Amniotic stem cell (primary cell): Measurements from ENCODE around the gene CETN1.
A peak's percentile ranks its signal among the peaks of the same experiment; 100 is the strongest.

Source experiments
- DNase-seq: peaks from one replicate; lab custom pipeline; 2025; lab: John Stamatoyannopoulos, UW

Gene CETN1

GRCh38 chr18:576924-577323 is 3.3 kb upstream of the CETN1 start:
- DNase-seq: no peak

- DNase-seq: no peak
These were observed 2.4 kb upstream of the CETN1 start for GRCh38 chr18:577643-578375.

- DNase-seq: no peak
These were observed 942 bp upstream of the CETN1 start for GRCh38 chr18:579238-579637.

- DNase-seq: no peak
These were observed 916 bp downstream of the CETN1 start for GRCh38 chr18:581096-581495.

GRCh38 chr18:582465-582864 is 2.3 kb downstream of the CETN1 start:
- no peak for DNase-seq

- no peak for DNase-seq
These were observed 14.9 kb downstream of the CETN1 start for GRCh38 chr18:595068-595467.

- DNase-seq: no peak
These were observed 15.4 kb downstream of the CETN1 start for GRCh38 chr18:595571-595970.

- DNase-seq: no peak
These were observed 16.2 kb downstream of the CETN1 start for GRCh38 chr18:596288-596881.

- no peak for DNase-seq
These were observed 18.0 kb downstream of the CETN1 start for GRCh38 chr18:598124-598589.

GRCh38 chr18:600107-600506 is 19.9 kb downstream of the CETN1 start:
- no peak for DNase-seq

- DNase-seq: no peak
These were observed 24.6 kb downstream of the CETN1 start for GRCh38 chr18:604771-605170.

- no peak for DNase-seq
These were observed 27.8 kb downstream of the CETN1 start for GRCh38 chr18:607930-608329.

GRCh38 chr18:610214-610928 is 30.2 kb downstream of the CETN1 start:
- no peak for DNase-seq

GRCh38 chr18:612156-612555 is 32.0 kb downstream of the CETN1 start:
- DNase-seq: no peak

- DNase-seq: no peak
These were observed 34.0 kb downstream of the CETN1 start for GRCh38 chr18:614193-614592.

GRCh38 chr18:615092-615521 is 34.9 kb downstream of the CETN1 start:
- no peak for DNase-seq

- DNase-seq: no peak
These were observed 35.6 kb downstream of the CETN1 start for GRCh38 chr18:615773-616172.

GRCh38 chr18:616380-616995 is 36.3 kb downstream of the CETN1 start:
- peak; percentile 36 for DNase-seq

- no peak for DNase-seq
These were observed 37.9 kb downstream of the CETN1 start for GRCh38 chr18:617970-618504.

GRCh38 chr18:618618-619017 is 38.4 kb downstream of the CETN1 start:
- DNase-seq: no peak

- no peak for DNase-seq
These were observed 41.3 kb downstream of the CETN1 start for GRCh38 chr18:621291-622043.

- no peak for DNase-seq
These were observed 42.1 kb downstream of the CETN1 start for GRCh38 chr18:622289-622688.
